Lung (tissue), 12 donors: ENCODE measurements around the gene SPOCD1. TPM values are rescaled to one million over a fixed set of nuclear protein-coding genes. Genes with fewer than 3 reads are reported as not detected.

Experiments used
- ATAC-seq: fragments of 200-7000 bp; cut with Tn5 transposase; one replicate; pipeline ENCODE4 v1.9.1; 2020; ENCODE audit warnings: moderate number of reproducible peaks; ENCODE audit not compliant: insufficient read depth, low FRiP score
- DNase-seq, 3 donors: peaks; one replicate each; pipeline ENCODE4 v3.0.0-alpha.2; 2013 to 2017
- H3K27ac ChIP-seq, 2 donors: one replicate each; pipeline ENCODE4 v1.5.1; 2013; ENCODE audit warnings: mild to moderate bottlenecking in 2 of 2, moderate library complexity in 2 of 2, control low read depth in 1 of 2, inconsistent platforms in 1 of 2, low read depth in 1 of 2, low read length in 1 of 2
- H3K27me3 ChIP-seq, 3 donors: one replicate each; pipeline ENCODE4 v1.5.1; 2013; ENCODE audit warnings: low read length in 2 of 3; ENCODE audit not compliant: control insufficient read depth in 3 of 3, insufficient read depth in 3 of 3
- H3K36me3 ChIP-seq, 4 donors: one replicate each; pipeline ENCODE4 v1.5.1; 2013; ENCODE audit warnings: low read length in 4 of 4, mild to moderate bottlenecking in 1 of 4, moderate library complexity in 1 of 4; ENCODE audit not compliant: control insufficient read depth in 4 of 4, insufficient read depth in 4 of 4
- H3K4me1 ChIP-seq, 5 donors: one replicate each; pipeline ENCODE4 v1.5.1; 2013; ENCODE audit warnings: low read length in 5 of 5, mild to moderate bottlenecking in 2 of 5, moderate library complexity in 1 of 5; ENCODE audit not compliant: control insufficient read depth in 5 of 5, insufficient read depth in 5 of 5
- H3K4me3 ChIP-seq: one replicate; pipeline ENCODE4 v1.5.1; 2013; ENCODE audit warnings: mild to moderate bottlenecking, control low read depth, moderate library complexity
- H3K9ac ChIP-seq, 2 donors: one replicate each; pipeline ENCODE4 v1.5.1; 2013; ENCODE audit warnings: low read length in 2 of 2, control low read depth in 1 of 2; ENCODE audit not compliant: insufficient read depth in 1 of 2
- H3K9me3 ChIP-seq, 4 donors: one replicate each; pipeline ENCODE4 v1.5.1; 2013; ENCODE audit warnings: low read length in 3 of 4, mild to moderate bottlenecking in 1 of 4, moderate library complexity in 1 of 4; ENCODE audit not compliant: control insufficient read depth in 4 of 4, insufficient read depth in 3 of 4
- CTCF ChIP-seq: IDR thresholded peaks from 2 replicates; pipeline ENCODE4 v1.5.1; 2012; ENCODE audit warnings: mild to moderate bottlenecking; ENCODE audit errors: control extremely low read depth, extremely low read depth
- WGBS, 2 donors: extraction: QIAGEN DNeasy Blood & Tissue Kit; methylation state at CpG; one replicate each; pipeline ENCODE4 v1.1.7; 2013; 5-methylcytosine and 5-hydroxymethylcytosine counted together
- polyA plus RNA-seq, 2 donors: library from polyadenylated mRNA; stranded (reverse); fragments of 200-250 nt; gene quantifications; one replicate each; pipeline ENCODE4 v1.2.1, GENCODE V29; 2013
- total RNA-seq, 2 donors: library from RNA; depleted of rRNA in 1 of 2; stranded (reverse); fragments of >200 nt in 1 of 2; gene quantifications; one replicate each; pipeline ENCODE4 v1.2.1, GENCODE V29; 2014 to 2021
- donor health status: control.
- donor health status: control.
- donor health status: Bipolar disorder and iron deficiency.
- donor health status: healthy.
- donor health status: DM: yes; HTN: yes; CAD: no.

The SPOCD1 gene
- total and polyA plus RNA-seq, 4 donors, result 0.51 to 15.7 (median 8.4) TPM

GRCh38 chr1:31749785-31750735 lies 65.8 kb downstream of the SPOCD1 start:
- no peak for DNase-seq
- no peaks in the 10 kb centered on the region for H3K9me3 ChIP-seq

GRCh38 chr1:31748365-31748764 lies 67.5 kb downstream of the SPOCD1 start:
- DNase-seq (peak in 1 of 3 donors; percentile 52), ATAC-seq (no peak)
- H3K27me3 ChIP-seq, result no peaks in the 10 kb centered on the region
- 77 to 84% methylated on average over 4 of the region's 4 CpGs for WGBS, 2 donors
- H3K36me3 ChIP-seq, result no peaks in the 10 kb centered on the region
- no peak overlapping the region for H3K4me3 ChIP-seq
- no peak for TF ChIP-seq CTCF
- H3K9me3 ChIP-seq, result no peaks in the 10 kb centered on the region
- H3K27ac ChIP-seq, result no peak overlapping the region
- H3K9ac ChIP-seq, result no peak overlapping the region
- peaks cover 0 to 48% (median 15%) of the 10 kb centered on the region in 5 donors for H3K4me1 ChIP-seq

More at GRCh38 chr1:31749785-31750735, 65.8 kb downstream of the SPOCD1 start:
- Histone ChIP-seq H3K27ac (no peak overlapping the region), H3K27me3 (no peaks in the 10 kb centered on the region), H3K4me1 (peaks cover 0 to 64% (median 26%) of the 10 kb centered on the region in 5 donors), H3K36me3 (no peaks in the 10 kb centered on the region), H3K9ac (no peak overlapping the region), H3K4me3 (no peak overlapping the region)
- ATAC-seq, result no peak
- TF ChIP-seq CTCF, result no peak
- WGBS, 2 donors, result 64 to 75% methylated on average over 7 of the region's 7 CpGs

- peaks cover 0 to 41% (median 13%) of the 10 kb centered on the region in 5 donors for H3K4me1 ChIP-seq
- TF ChIP-seq CTCF, result no peak
- DNase-seq, result no peak
These were observed 68.5 kb downstream of the SPOCD1 start for GRCh38 chr1:31747304-31747703.

More at GRCh38 chr1:31747304-31747703, 68.5 kb downstream of the SPOCD1 start:
- no peak for ATAC-seq
- Histone ChIP-seq H3K4me3 (no peak overlapping the region), H3K27me3 (no peaks in the 10 kb centered on the region), H3K27ac (no peak overlapping the region), H3K9ac (no peak overlapping the region), H3K36me3 (no peaks in the 10 kb centered on the region), H3K9me3 (no peaks in the 10 kb centered on the region)
- 85 to 93% methylated on average over 1 of the region's 1 CpG for WGBS, 2 donors
